ENCODE results near the gene C1orf53.

The C1orf53 gene

DNA sequence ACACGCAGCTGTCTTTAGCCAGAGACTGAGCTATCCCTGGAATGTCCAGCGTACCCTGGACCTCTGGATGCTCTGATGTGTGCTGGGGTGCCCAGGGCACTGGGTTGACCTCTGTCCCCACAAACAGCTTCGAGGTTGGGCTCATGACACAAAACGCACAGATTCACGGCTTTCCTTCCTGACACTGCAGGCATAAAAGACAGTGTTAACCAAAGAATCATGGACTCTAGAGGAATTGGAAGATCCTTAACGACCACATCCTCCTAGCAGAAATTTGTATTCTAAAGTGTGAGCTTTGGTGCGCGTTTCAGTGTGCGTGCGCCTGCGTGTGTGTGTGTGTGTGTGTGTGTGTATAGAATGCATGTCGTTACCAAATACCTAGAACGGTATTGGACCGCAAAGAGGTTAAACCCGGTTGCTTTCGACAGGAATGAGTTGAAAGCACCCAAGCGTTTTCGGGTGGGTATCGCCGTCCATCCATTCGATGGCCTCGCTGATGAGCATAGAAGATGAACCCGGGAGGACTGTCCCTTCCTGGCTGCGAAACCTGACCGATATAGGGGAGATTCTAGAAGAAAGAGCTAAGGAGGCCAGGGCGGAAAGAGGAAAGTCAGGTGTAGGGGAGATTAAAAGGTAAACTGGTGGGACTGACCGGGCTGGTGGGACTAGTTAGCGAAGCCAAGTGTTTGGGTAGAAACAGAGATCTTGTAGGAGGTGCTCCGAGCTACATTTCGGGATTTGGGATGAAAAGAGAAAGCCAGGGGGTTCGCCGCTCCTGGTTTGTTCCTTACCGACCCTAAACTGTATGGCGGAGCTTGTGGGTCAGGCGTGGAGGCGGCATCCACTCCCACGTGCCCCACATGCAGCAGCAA is 7.9 kb downstream of the C1orf53 start:
- no peak overlapping the region for H3K27ac ChIP-seq
- TF ChIP-seq, protein P1, sequence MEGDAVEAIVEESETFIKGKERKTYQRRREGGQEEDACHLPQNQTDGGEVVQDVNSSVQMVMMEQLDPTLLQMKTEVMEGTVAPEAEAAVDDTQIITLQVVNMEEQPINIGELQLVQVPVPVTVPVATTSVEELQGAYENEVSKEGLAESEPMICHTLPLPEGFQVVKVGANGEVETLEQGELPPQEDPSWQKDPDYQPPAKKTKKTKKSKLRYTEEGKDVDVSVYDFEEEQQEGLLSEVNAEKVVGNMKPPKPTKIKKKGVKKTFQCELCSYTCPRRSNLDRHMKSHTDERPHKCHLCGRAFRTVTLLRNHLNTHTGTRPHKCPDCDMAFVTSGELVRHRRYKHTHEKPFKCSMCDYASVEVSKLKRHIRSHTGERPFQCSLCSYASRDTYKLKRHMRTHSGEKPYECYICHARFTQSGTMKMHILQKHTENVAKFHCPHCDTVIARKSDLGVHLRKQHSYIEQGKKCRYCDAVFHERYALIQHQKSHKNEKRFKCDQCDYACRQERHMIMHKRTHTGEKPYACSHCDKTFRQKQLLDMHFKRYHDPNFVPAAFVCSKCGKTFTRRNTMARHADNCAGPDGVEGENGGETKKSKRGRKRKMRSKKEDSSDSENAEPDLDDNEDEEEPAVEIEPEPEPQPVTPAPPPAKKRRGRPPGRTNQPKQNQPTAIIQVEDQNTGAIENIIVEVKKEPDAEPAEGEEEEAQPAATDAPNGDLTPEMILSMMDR (conservative IDR thresholded peaks at IDR 0.05), result no peak

GRCh38 chr1:197911111-197911856 is 8.9 kb downstream of the C1orf53 start:
- H3K27ac ChIP-seq, result peak overlapping the region; percentile 26; the same call in 1 of the 2 replicates
- TF ChIP-seq, protein P1 (conservative IDR thresholded peaks at IDR 0.05), result no peak

GRCh38 chr1:197911857-197912696 is 9.6 kb downstream of the C1orf53 start:
- peak overlapping the region; percentile 26; the same call in 1 of the 2 replicates for H3K27ac ChIP-seq
- TF ChIP-seq, protein P1 (conservative IDR thresholded peaks at IDR 0.05), result no peak

GRCh38 chr1:197912739-197913494 is 10.5 kb downstream of the C1orf53 start:
- TF ChIP-seq, protein P1 (conservative IDR thresholded peaks at IDR 0.05), result no peak
- no peak overlapping the region for H3K27ac ChIP-seq

GRCh38 chr1:197913495-197914276 is 11.3 kb downstream of the C1orf53 start:
- no peak overlapping the region for H3K27ac ChIP-seq
- TF ChIP-seq, protein P1 (conservative IDR thresholded peaks at IDR 0.05), result no peak

DNA sequence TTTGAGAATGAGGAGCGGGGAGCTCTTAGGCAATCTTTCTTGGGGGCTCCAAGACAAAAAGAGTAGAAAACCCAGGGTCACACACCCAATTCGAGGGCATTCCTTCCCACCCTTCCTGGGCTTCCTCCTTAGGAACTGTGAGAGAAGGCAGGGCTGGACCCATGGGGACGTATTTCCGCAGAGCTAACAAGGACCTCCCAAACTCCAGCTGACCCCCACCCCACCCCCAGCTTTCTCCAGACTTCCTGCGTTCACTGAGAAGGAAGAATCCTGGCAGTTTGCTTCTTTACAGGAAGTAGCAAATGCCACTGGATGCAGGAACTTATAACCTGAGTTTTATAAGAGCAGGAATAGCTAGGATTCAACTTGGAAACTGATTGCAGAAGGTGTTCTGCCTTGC is 12.1 kb downstream of the C1orf53 start:
- H3K27ac ChIP-seq, result no peak overlapping the region
- TF ChIP-seq, protein P1 (conservative IDR thresholded peaks at IDR 0.05), result no peak

Data from VCaP (cell line).